Choroid plexus epithelial cell (primary cell): Measurements from ENCODE around the gene KRTAP9-9.
"Not testable (repeated sequence)": the region's sequence is repeated elsewhere in the genome, so short reads cannot be mapped to it uniquely, and the experiment has no call there.

Source experiments
- DNase-seq: peaks from one replicate; pipeline ENCODE4 v3.0.0-alpha.2; 2010; ENCODE audit warnings: low read depth
- H3K4me3 ChIP-seq: 2 replicates; pipeline ENCODE4 v1.5.1; 2011; ENCODE audit warnings: low read depth, mild to moderate bottlenecking, control low read depth, low read length, moderate library complexity
- CTCF ChIP-seq: conservative IDR thresholded peaks from 2 replicates; pipeline ENCODE4 v1.5.1; 2011; ENCODE audit warnings: low read depth, mild to moderate bottlenecking, control low read depth, inconsistent platforms, low read length, moderate library complexity

KRTAP9-9 gene

GRCh38 chr17:41255381-41256290 is at the start of gene KRTAP9-9:
TSS of gene KRTAP9-9 (plus strand) at chr17:41255384.
- not testable (repeated sequence) for H3K4me3 ChIP-seq, DNase-seq

GRCh38 chr17:41211845-41212466 is 43.2 kb upstream of the KRTAP9-9 start:
- peak; percentile 8 for DNase-seq
- H3K4me3 ChIP-seq: no peak overlapping the region
- TF ChIP-seq CTCF: no peak

- TF ChIP-seq CTCF: no peak
- no peak for DNase-seq
- H3K4me3 ChIP-seq: no peak overlapping the region
Observed at GRCh38 chr17:41212524-41213169, 42.5 kb upstream of the KRTAP9-9 start.

- DNase-seq: no peak
- no peak overlapping the region for H3K4me3 ChIP-seq
- TF ChIP-seq CTCF: no peak
Observed at GRCh38 chr17:41215681-41216080, 39.5 kb upstream of the KRTAP9-9 start.

- H3K4me3 ChIP-seq: no peak overlapping the region
- no peak for DNase-seq
- TF ChIP-seq CTCF: no peak
Observed at GRCh38 chr17:41223821-41224220, 31.4 kb upstream of the KRTAP9-9 start.

GRCh38 chr17:41226051-41226450 is 29.1 kb upstream of the KRTAP9-9 start:
- no peak for TF ChIP-seq CTCF
- H3K4me3 ChIP-seq: no peak overlapping the region
- no peak for DNase-seq

GRCh38 chr17:41226598-41227095 is 28.5 kb upstream of the KRTAP9-9 start, which contains the start of gene KRTAP9-2:
TSS of gene KRTAP9-2 (plus strand) at chr17:41226648. CDS start at chr17:41226655, 7 bp downstream.
- not testable (repeated sequence) for DNase-seq, H3K4me3 ChIP-seq
